GM19043 (cell line): ENCODE measurements around the gene PRKACG.
"Not testable (repeated sequence)": the region's sequence is repeated elsewhere in the genome, so short reads cannot be mapped to it uniquely, and the experiment has no call there.

Experiments used
- ATAC-seq: cut with Tn5 transposase; IDR thresholded peaks from one replicate; pipeline ENCODE4 v1.9.1; 2021; ENCODE audit warnings: low read depth; ENCODE audit not compliant: unreplicated experiment

The PRKACG gene

GRCh38 chr9:69014013-69014412, at the start of gene PRKACG:
TSS of gene PRKACG (minus strand) at chr9:69014113. CDS start at chr9:69014092, 21 bp downstream.
- no peak for ATAC-seq

- no peak for ATAC-seq
Measured at GRCh38 chr9:69062195-69062594, 48.3 kb upstream of the PRKACG start.

DNA sequence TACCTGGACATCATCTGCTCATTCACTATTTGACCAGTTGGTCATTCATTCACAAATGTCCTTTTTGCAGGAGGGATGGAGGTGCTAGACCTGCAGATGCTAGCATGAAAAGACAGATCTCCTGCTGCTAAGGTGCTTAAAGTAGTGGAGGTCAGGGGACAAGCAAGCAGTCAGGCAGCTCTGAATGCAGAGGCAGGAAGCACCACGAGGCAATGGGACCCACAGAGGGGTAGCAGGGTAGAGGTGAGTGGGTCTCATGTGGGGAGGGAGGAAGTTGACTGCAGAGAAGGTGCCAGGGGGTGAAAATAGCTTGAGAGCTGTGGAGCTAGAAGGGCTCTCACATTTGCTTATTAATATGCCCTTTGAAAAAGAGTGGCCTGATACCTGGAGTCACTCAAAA, 46.9 kb upstream of the PRKACG start:
- ATAC-seq, result no peak

GRCh38 chr9:69058101-69058500, 44.2 kb upstream of the PRKACG start:
- ATAC-seq, result no peak

GRCh38 chr9:69056191-69056815, 42.4 kb upstream of the PRKACG start:
- ATAC-seq, result no peak

- ATAC-seq, result no peak
Measured at GRCh38 chr9:69054989-69055388, 41.1 kb upstream of the PRKACG start.

DNA sequence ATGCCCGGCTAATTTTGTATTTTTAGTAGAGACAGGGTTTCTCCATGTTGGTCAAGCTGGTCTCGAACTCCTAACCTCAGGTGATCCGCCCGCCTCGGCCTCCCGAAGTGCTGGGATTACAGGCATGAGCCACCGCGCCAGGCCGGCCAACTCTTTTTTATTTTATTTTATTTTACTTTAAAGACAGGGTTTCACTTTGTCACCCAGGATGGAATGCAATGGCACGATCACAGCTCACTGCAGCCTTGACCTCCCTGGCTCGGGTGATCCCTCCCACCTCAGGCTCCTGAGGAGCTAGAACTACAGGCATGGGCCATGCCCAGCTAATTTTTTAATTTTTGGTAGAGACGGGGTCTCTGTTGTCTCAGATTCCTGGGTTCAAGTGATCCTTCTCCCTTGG, 37.0 kb upstream of the PRKACG start:
- not testable (repeated sequence) for ATAC-seq

GRCh38 chr9:69049094-69049493, 35.2 kb upstream of the PRKACG start:
- ATAC-seq, result no peak

- no peak for ATAC-seq
Measured at GRCh38 chr9:69047371-69047770, 33.5 kb upstream of the PRKACG start.

DNA sequence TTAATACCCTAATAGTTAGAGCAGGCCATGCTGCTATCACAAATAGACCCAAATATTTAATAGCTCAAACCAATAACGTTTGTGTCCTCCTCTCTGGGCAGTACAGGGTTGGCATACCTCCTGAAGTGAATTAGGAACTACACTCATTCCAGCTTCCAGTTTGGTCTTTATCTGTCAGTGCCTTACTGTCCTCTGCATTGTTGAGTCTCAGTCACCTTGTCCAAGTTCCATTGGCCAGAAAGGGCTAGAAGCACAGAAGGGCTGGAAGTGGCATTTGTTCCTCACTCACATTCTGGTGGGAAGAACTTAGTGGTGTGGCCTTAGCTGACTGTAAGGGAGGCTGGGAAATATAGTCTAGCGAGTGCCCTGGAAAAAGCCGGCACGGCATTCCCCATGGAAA, 32.8 kb upstream of the PRKACG start:
- ATAC-seq, result no peak

DNA sequence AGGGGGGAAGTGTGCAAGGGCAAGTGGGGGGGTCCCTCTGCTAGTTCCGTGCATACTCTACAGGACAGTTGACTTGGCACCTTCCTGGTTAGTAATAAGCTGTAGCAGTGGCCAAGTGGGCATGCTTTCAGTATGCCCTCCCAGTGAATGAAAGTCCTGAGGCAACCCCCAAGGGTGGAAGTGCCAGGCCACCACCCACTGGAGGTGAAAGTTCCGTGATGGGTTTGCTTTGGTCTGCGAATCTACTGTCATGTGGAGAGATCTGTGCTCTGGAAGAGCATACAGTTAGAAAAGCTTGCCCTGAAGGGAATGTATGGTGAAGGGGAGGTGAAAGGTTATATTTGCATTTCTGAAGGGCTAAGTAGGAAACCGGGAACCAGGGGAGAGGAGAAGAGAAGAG, 31.9 kb upstream of the PRKACG start:
- no peak for ATAC-seq

DNA sequence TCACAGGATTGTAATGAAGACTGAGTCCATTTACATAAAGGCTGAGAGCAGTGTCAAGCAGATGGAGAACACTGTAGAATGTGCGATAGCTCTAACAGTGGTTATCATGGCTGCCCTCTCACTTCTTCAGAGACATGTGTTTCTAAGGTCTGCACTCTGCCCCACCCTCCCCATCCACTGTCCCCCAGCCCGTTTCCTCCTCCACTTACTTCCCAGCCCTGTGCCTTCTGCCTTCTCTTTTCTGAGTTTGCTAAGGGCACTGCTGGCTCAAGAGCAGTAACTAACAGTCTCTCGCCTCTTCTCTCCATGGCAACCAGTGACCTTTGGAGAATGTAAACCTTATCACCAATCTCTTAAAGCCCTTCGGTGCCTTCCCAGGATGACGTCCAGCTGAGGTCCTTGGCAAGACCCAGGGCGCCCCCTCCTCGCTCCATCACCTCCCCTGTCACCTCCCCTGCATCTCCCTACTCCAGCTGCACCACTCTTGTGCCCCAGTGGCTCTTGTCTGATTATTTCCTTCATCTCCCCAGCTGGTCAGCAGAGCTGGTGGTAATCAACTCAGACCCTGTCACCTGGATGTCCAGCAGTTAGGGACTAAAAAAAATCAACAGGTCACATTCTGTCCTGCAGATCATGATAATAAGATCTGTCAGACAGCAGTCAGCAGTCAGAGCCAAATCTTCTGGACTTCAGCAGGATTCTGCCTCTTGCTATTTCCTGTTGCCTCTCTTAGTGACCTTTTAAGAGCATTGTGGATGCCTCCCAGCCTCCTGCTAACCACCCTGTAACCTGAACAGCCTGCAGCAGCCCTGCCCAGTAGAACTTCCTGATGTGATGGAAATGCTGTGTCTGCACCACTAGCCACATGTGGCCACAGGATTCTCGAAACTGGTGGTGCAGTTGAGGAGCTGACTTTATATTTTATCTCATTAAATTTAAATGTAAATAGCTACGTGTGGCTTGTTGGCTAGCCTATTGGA, 30.6 kb upstream of the PRKACG start:
- no peak for ATAC-seq

DNA sequence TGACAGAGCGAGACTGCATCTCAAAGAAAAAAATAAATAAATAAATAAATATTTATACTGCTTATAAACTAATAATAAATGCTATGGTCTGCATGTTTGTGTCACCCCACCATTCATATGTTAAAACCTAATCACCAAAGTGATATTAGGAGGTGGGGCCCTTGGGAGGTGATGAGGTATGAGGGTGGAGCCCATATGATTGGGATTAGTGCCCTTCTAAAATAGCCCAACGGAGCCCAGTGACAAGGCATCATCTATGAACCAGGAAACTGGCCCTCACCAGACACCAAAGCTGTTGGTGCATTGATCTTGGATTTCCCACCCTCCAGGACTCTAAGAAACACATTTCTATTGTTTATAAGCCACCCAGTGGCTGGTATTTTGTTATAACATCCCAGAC, 26.7 kb upstream of the PRKACG start:
- no peak for ATAC-seq

DNA sequence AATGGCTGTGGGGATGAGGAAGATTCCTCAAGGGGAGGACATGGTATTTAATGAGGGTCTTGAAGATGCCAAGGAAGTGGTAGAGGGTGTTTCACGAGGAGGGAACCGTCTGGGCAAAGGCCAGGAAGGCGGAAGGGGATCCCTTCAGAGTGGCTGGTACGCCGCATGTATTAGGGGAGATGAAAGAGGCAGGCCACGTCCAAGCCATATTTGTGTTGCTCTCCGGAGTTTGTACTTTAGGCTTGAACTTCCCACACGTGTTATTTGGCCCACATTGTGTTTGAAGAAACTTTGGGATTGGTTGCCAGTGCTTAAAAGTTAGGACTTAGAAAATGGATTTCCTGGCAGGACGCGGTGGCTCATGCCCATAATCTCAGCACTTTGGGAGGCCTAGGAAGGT, 22.9 kb upstream of the PRKACG start:
- ATAC-seq, result no peak

DNA sequence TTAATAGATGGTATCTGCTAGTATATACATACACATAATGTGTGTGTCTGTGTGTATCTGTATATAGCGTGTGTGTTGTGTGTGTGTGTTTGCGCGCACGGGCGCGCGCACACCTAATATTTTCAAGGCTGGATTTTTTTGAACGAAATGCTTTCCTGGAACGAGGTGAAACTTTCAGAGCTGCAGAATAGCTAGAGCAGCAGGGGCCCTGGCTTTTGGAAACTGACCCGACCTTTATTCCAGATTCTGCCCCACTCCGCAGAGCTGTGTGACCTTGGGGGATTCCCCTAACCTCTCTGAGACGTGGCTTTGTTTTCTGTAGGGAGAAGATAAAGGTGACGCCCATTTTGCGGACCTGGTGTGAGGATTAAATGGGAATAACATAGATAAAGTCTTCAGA, 22.4 kb upstream of the PRKACG start:
- ATAC-seq, result peak; percentile 28

DNA sequence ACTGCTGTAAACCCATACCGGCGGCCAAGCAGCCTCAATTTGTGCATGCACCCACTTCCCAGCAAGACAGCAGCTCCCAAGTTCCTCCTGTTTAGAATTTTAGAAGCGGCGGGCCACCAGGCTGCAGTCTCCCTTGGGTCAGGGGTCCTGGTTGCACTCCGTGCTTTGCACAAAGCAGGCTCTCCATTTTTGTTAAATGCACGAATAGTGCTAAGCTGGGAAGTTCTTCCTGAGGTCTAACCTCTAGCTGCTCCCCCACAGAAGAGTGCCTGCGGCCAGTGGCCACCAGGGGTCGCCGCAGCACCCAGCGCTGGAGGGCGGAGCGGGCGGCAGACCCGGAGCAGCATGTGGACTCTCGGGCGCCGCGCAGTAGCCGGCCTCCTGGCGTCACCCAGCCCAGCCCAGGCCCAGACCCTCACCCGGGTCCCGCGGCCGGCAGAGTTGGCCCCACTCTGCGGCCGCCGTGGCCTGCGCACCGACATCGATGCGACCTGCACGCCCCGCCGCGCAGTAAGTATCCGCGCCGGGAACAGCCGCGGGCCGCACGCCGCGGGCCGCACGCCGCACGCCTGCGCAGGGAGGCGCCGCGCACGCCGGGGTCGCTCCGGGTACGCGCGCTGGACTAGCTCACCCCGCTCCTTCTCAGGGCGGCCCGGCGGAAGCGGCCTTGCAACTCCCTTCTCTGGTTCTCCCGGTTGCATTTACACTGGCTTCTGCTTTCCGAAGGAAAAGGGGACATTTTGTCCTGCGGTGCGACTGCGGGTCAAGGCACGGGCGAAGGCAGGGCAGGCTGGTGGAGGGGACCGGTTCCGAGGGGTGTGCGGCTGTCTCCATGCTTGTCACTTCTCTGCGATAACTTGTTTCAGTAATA, 21.8 kb upstream of the PRKACG start, which contains the start of gene FXN:
Gene FXN, plus strand, starts transcription at position 315 of the 871 bp plus-strand sequence. Its CDS starts 31 bp downstream, at position 346.
- peak; percentile 90 for ATAC-seq

GRCh38 chr9:69034071-69034470, 20.2 kb upstream of the PRKACG start:
- ATAC-seq, result no peak

GRCh38 chr9:69030851-69031645, 17.1 kb upstream of the PRKACG start:
- no peak for ATAC-seq

- ATAC-seq, result no peak
Measured at GRCh38 chr9:69029535-69029934, 15.6 kb upstream of the PRKACG start.

DNA sequence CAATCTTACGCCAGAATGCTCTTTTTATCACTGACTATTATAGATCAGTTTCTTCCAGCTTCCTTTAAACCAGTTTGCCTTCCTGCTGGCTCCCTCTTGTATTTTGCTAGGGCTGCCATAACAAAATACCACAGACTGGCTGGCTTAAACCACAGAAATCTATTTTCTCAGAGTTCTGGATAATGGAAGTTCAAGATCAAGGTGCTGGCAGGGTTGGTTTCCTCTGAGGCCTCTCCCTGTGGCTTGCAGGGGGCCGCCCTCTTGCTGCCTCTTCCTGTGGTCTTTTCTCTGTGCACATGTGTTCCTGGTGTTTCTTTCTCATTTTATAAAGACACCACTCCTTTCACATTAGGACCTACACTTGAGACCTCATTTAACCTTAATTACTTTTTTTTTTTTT, 14.8 kb upstream of the PRKACG start:
- ATAC-seq, result no peak
